Measurements from ENCODE around the gene PROM1. TPM values are rescaled to one million over a fixed set of nuclear protein-coding genes. Genes with fewer than 3 reads are reported as not detected.

Gene PROM1
- total and polyA plus RNA-seq, 2 of the 4 experiments (the other 2 are of a cell fraction) = not detected

DNA sequence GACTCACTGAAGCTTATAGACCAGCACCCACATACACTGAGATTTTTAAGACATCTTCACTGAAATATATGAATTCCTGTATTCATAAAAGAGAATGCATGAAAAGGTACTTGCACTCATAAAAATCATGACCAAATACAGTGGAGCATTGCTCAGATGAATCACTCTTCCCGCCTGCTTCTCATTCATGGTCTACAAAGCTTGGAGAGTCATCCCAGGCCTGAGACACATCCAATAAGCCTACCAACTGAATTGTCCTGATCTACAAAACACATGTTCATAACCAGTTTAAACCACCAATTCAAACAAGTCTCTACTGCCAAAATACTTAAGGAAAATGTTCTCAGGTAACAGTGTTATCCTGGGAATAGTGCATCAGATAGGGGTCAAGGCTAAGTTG is 38.1 kb downstream of the PROM1 start:
- no peak overlapping the region for H4K8ac ChIP-seq (ENCODE audit: low read depth in 2 of 2, low read length in 2 of 2)
- ATAC-seq (ENCODE audit: low read depth) = no peak
- H3K56ac ChIP-seq (ENCODE audit: extremely low read depth, insufficient read depth, low read length) = no peak overlapping the region
- no CpG with 5 or more reads among the region's 1 CpG for WGBS, 2 experiments (ENCODE audit: extremely low coverage in 2 of 2, insufficient read length in 1 of 2)
- H3K79me1 ChIP-seq (ENCODE audit: low read depth in 1 of 2, low read length in 2 of 2) = no peaks in the 10 kb centered on the region
- no peak overlapping the region for H2AK5ac ChIP-seq (ENCODE audit: low read depth, low read length)
- H2BK120ac ChIP-seq (ENCODE audit: low read depth, low read length) = no peak overlapping the region
- dilution Hi-C loops (cut with HindIII; ENCODE audit: low sequenced_read_pairs, unreplicated experiment) = no loop called here
- peaks cover 18% of the 10 kb centered on the region for H3K27me3 ChIP-seq (ENCODE audit: control insufficient read depth, insufficient read depth, low read length)
- no peak overlapping the region for H3K4ac ChIP-seq (ENCODE audit: low read depth, low read length)
- no peaks in the 10 kb centered on the region for H3K4me1 ChIP-seq (ENCODE audit: control insufficient read depth, insufficient read depth, low read length)
- no peak overlapping the region for H2AK9ac ChIP-seq (replicated peaks; ENCODE audit: low read depth, low read length, poor library complexity)
- H2BK5ac ChIP-seq (ENCODE audit: low read depth, low read length, poor library complexity, severe bottlenecking) = no peak overlapping the region
- no peak for TF ChIP-seq USF2 (IDR thresholded peaks at IDR 0.05; ENCODE audit: low read depth, low read length)
- no peak for TF ChIP-seq CEBPB (IDR thresholded peaks at IDR 0.05; ENCODE audit: low read depth, low read length)
- TF ChIP-seq NFE2L2 (IDR thresholded peaks at IDR 0.05; ENCODE audit: low read depth, low read length) = no peak
- no peak for TF ChIP-seq MAFK (IDR thresholded peaks at IDR 0.05; ENCODE audit: low read depth, low read length)
- no peak for TF ChIP-seq RFX5 (IDR thresholded peaks at IDR 0.05; ENCODE audit: low read depth, low read length)
- TF ChIP-seq MXI1 (IDR thresholded peaks at IDR 0.05; ENCODE audit: borderline replicate concordance, low read depth, low read length) = no peak
- TF ChIP-seq SMC3 (IDR thresholded peaks at IDR 0.05; ENCODE audit: low read depth, low read length) = no peak
- no peak for TF ChIP-seq RCOR1 (IDR thresholded peaks at IDR 0.05; ENCODE audit: insufficient replicate concordance, low read length)
- no peak for TF ChIP-seq MAZ (IDR thresholded peaks at IDR 0.05; ENCODE audit: borderline replicate concordance, low read depth, low read length)
- TF ChIP-seq CTCF (conservative IDR thresholded peaks at IDR 0.05; ENCODE audit: low read depth, low read length) = no peak
- no peak for TF ChIP-seq ELK1 (IDR thresholded peaks at IDR 0.05; ENCODE audit: borderline replicate concordance, low read depth, low read length)
- no peak for TF ChIP-seq BHLHE40 (IDR thresholded peaks at IDR 0.05; ENCODE audit: low read depth, low read length)
- no peak for TF ChIP-seq RAD21 (IDR thresholded peaks at IDR 0.05; ENCODE audit: low read length)
- no peak for TF ChIP-seq CHD1 (IDR thresholded peaks at IDR 0.05; ENCODE audit: low read depth, low read length)
- no peak overlapping the region for H3K18ac ChIP-seq (ENCODE audit: low read depth, low read length)
- H4K5ac ChIP-seq (ENCODE audit: low read depth, low read length) = no peak overlapping the region
- ChIA-PET POLR2A (ENCODE audit: unreplicated experiment) (no interaction called here), CTCF (no interaction called here)
- no peak overlapping the region for H3K14ac ChIP-seq (replicated peaks; ENCODE audit: low read depth, low read length)
- no peaks in the 10 kb centered on the region for H4K20me1 ChIP-seq (ENCODE audit: insufficient read depth, low read length)
- no peak overlapping the region for H2AFZ ChIP-seq (replicated peaks; ENCODE audit: low read length, poor library complexity)
- H3K4me3 ChIP-seq (ENCODE audit: insufficient read depth, low read depth, low read length) = no peak overlapping the region
- H4K91ac ChIP-seq (ENCODE audit: insufficient read depth, low read depth, low read length) = no peak overlapping the region
- no peak overlapping the region for H2BK20ac ChIP-seq (ENCODE audit: low read depth, low read length)
- no peaks in the 10 kb centered on the region for H3K36me3 ChIP-seq (ENCODE audit: control insufficient read depth, insufficient read depth, low read length)
- DNase-seq = no peak
- intact Hi-C loops (cut with micrococcal nuclease) = no loop called here
- no peak overlapping the region for H3K4me2 ChIP-seq (ENCODE audit: low read depth, low read length)
- H3K9ac ChIP-seq (ENCODE audit: low read depth, low read length) = no peak overlapping the region
- no peaks in the 10 kb centered on the region for H3K9me3 ChIP-seq (ENCODE audit: control insufficient read depth, insufficient read depth, low read length)
- no peaks in the 10 kb centered on the region for H3K9me1 ChIP-seq (ENCODE audit: insufficient read depth, low read length)
- no TSS peak for BruUV-seq (replicated peaks)
- H3K27ac ChIP-seq (ENCODE audit: insufficient read depth, low read length) = no peak overlapping the region
- in situ Hi-C loops (cut with MboI; ENCODE audit: low sequenced_read_pairs) = no loop called here
- H3K23ac ChIP-seq (ENCODE audit: low read depth, low read length) = no peak overlapping the region
- no peak overlapping the region for H2BK15ac ChIP-seq (ENCODE audit: low read depth, low read length)
